Thyroid gland (tissue), 4 donors: ENCODE results near the gene OTOGL.

Experiments
- CTCF ChIP-seq, 6 experiments: fragments of 200-600 bp in 3 of 6; fragments of 450-650 bp in 3 of 6; sonication (generic) in 3 of 6; IDR thresholded peaks; one replicate each; pipeline ENCODE4 v1.5.1; 2016 to 2019; ENCODE audit warnings: antibody characterized with exemption in 6 of 6, mild to moderate bottlenecking in 2 of 6, inconsistent platforms in 1 of 6, moderate library complexity in 1 of 6
- POLR2A ChIP-seq, 2 donors: fragments of 450-650 bp; IDR thresholded peaks; one replicate each; pipeline ENCODE4 v1.6.1; 2017; ENCODE audit warnings: antibody characterized with exemption in 2 of 2, mild to moderate bottlenecking in 2 of 2, moderate library complexity in 1 of 2

- TF ChIP-seq CTCF (IDR thresholded peaks at IDR 0.05) (peak; percentile 25 to 77 (median 74)), POLR2A (IDR thresholded peaks at IDR 0.05) (no peak)
Measured at GRCh38 chr12:80412343-80412953, 313.1 kb downstream of the OTOGL start.
